Fibroblast of skin of right quadriceps (primary cell): Measurements from ENCODE around the gene AFG3L2.
"Not testable (repeated sequence)": the region's sequence is repeated elsewhere in the genome, so short reads cannot be mapped to it uniquely, and the experiment has no call there.

Experiments used
- DNase-seq: peaks from one replicate; pipeline ENCODE4 v3.0.0-alpha.2; 2013

The AFG3L2 gene

DNA sequence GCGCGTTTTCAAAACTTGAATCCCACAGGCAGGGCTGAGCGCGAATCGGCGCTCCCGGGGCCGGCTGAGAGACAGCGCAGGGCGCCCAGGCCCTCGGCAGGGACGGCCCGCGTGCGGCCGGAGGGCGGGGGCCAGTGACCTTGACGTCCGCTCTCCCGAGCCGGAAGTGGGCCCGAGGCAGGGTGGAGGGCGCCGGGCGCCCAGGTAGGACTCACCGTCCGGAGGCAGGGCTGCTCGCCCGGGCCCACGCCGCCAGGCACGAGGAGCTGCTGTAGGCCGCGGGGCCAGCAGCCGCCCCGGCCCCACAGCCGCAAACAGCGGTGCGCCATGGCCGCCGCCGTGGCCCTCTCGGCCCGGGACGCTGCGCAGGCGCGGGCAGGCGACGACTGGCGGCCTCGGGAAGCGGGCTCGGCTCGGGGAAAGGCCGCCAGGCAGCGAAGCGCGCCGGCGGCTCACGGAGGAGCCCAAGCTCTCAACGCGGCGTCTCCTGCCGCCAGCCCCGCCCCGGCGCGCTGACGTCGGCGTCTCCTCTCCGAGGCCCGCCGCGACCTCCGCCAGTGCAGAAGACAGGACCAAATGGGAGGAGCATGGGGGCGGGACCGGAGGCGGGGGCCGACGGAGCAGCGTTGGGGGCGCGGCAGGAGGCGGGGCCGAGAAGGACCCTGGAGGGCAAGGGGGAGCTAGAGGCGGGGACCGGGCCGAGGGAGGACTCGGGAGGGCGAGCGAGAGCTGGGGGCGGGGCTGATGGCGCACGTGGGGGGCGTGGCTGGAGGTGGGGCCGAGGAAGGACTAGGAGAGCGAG, at the start of gene AFG3L2:
Gene AFG3L2 (minus strand): TSS at position 474 of the 802 bp plus-strand sequence. CDS start 145 bp downstream, at position 329.
- peak; percentile 99 for DNase-seq

DNA sequence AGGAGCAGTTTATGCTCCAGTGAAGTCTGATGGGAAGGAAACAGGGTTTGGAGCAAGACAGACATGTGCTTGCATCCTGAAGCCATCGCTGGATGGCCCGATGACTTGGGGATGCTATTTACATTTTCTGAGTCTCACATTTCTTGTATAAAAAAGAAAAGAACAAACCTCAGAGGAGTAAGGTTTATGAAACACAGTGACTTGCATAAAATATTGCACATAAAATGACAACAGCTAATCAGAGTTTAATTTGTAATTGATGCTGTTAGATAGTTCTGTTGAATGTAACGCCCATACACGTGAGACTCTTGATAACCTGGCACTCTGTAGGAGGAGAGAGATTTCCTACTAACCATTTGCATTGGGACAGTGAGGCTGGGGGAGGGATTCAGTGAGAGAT, 47.2 kb upstream of the AFG3L2 start:
- no peak for DNase-seq

DNA sequence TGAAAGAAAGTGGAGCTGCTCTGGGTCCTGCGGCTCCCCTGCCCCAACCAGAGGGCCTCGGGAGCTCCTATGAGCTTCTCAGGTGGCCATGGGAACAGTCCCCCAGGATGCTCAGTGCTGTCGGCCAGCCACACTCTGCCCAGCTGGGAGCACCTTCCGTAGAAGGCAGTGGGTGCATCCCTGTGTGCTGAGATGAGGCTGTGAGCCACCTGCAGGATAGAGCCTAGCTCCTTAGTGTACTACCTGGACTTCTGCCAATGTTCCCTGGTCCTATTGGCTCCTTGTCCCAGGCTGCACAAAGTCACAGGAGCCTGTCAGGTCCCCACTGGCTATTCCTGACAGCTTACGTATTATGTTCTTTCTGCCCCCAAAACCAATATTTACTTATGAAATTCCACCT, 46.8 kb upstream of the AFG3L2 start:
- DNase-seq = no peak

DNA sequence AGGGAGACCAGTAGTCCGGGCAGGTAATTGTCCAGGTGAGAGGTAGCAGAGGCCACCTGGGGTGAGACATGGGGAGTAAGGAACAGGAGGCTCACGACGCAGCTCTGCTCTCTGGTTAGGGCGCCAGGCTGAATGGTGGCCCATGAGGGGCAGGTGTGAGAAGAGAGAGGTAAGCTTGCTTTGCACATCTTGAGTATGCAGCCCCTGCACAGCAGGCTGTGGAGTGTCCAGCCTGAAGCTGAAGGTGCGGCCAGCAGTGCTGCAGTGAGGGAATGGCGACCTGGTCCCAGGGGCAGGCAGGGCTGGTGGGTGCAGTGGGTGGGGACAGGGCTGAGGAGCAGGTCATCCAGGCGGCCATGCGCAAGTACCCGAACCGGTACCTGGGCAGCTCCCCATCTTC, 46.4 kb upstream of the AFG3L2 start:
- no peak for DNase-seq

DNA sequence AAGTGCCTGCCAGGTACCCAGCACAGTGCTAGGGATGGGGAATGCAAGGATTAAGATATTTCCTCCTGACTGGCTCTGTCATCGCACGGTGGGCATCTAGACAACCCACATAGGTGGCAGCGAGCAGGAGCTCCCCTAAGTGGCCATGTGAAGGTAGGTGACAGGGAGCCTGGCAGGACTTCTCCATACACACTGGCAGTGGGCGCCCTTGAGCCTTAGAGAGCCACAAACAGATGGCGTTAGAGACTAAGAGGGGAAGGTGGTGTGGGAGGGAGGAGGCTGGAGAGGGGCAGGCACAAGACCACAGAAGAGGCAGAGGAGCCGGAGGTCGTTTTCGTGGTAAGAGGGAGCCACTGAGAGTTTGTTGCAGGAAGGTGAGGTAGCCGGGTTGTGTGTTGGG, 45.9 kb upstream of the AFG3L2 start:
- DNase-seq = no peak

- no peak for DNase-seq
Observed at GRCh38 chr18:12421732-12422131, 44.7 kb upstream of the AFG3L2 start.

DNA sequence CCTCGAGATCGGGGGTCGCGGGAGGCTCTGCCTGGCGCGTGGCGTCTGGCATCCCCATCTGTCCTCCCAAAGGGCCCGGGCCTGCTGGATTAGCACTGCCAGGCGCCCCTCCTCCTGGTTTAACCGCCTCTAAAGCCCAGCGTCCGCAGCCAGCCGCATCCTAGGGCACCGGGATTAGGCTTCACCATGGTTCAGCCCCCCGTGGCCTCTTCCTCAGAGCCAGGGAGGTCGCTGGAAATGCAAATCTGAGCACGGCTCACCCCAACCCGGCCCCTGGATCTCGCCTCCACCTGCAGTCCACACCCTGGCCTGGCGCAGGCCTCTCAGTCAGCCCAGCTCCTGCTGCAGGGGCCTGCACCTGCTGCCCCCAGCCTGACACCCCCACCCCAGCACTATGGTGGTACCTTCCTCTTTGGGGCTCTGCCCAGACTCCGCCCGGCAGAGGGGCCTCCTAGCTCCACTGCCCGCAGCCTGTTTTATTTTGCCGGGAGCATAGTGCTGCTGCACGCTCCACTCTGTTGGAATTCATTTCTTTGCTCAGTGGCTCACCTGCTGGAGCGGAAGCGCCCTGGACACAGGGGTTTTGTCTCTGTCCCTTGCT, 43.9 kb upstream of the AFG3L2 start:
- no peak for DNase-seq

- DNase-seq = no peak
Observed at GRCh38 chr18:12417687-12418086, 40.7 kb upstream of the AFG3L2 start.

GRCh38 chr18:12416098-12416729, 39.2 kb upstream of the AFG3L2 start:
- no peak for DNase-seq

DNA sequence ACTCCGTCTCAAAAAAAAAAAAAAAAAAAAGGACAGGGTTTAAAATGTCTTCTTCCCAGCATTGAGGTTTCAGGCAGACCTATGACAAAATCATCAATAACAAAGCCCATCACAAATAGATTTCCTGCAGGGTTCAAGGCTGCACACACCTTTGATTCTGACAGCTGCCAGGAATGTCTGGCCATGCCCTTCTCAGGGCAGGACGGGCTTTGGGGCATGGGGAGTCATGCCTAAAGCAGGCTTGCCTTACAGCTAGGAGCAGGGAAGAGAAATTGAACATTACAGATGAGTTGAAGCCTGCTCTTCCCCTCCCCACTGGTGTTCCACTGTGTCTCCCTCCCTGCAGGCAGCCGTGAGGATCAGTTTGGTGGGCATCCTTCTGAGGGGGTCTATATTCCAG, 34.4 kb upstream of the AFG3L2 start:
- no peak for DNase-seq

DNA sequence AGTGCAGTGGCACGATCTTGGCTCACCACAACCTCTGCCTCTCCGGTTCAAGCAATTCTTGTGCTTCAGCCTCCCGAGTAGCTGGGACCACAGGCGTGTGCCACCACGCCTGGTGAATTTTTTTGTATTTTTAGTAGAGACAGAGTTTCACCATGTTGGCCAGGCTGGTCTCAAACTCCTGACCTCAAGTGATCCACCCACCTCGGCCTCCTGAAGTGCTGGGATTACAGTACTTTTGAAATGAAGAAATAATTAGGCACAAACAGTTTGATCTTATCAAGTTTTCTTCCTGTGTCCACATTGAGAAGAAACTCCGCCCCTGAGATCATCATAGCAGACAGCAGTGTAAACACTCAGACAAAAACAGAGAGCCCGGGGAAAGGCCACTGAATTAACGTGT, 33.7 kb upstream of the AFG3L2 start:
- not testable (repeated sequence) for DNase-seq

DNA sequence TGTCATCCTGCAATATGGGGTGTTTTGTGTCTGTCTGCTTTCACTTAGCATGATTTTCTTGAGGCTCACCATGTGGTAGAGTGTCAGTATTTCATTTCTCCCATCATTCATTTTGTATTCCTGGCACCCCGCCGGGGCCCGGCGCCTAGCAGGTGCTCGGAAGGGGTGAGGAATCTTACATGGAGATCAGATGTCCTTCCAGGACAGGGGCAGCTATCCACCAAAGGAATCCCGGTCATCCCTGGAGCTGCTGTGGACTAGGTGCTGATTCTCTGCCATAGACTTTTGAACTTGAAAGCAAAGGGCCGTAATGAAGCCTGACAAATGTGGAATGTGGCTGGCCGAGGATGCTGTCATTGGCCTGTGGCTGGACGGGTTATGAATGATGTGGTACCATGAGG, 33.1 kb upstream of the AFG3L2 start:
- DNase-seq = no peak

DNA sequence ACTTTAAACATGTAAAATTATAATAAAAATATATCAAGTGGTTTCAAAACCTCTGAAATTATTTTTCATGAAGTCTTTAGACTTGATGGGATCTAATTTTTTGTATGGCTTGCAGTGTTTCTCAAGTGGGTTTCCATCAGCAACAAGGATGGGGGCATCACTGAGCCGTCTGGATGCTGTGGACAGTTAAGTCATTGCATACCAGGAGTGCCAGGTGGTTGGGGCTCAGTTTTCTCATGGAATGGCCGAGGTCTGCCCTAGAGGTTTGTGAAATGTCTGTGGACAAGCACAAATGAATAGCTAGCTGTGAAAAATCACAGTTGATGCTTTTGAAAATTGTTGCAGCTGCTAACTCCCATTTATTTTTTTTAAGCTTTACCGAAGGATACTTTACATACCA, 32.4 kb upstream of the AFG3L2 start:
- peak; percentile 31 for DNase-seq

DNA sequence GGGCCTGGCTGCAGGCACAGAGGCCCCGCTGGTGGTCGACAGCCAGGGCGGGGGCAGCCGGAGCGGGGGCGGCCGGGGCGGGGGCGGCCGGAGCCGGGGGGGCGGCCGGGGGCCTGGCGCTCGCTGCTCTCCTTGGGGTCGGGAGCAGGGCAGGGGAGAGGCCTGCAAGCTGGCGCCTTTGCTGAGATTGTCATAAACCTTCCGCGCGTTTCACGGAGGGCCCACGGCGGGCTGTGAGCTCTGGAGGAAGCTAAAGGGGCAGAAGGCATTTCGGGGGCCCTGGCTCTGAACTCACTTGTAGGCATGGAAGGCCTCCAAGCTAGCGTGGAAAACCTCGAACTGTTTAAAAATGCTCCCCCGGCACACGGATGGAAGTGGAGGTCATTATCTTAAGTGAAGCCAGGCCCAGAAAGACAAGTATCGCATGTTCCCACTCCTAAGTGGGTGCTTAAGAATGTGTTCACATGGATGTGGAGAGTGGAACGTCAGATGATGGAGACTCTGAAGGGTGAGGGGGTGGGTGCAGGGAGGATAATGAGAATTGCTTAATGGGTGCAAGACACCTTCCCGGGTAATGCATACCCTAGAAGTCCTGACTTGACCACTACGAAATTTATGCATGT, 31.3 kb upstream of the AFG3L2 start:
- peak; percentile 21 for DNase-seq

GRCh38 chr18:12406371-12407111, 29.5 kb upstream of the AFG3L2 start:
- DNase-seq = no peak

- no peak for DNase-seq
Observed at GRCh38 chr18:12405066-12405465, 28.0 kb upstream of the AFG3L2 start.

DNA sequence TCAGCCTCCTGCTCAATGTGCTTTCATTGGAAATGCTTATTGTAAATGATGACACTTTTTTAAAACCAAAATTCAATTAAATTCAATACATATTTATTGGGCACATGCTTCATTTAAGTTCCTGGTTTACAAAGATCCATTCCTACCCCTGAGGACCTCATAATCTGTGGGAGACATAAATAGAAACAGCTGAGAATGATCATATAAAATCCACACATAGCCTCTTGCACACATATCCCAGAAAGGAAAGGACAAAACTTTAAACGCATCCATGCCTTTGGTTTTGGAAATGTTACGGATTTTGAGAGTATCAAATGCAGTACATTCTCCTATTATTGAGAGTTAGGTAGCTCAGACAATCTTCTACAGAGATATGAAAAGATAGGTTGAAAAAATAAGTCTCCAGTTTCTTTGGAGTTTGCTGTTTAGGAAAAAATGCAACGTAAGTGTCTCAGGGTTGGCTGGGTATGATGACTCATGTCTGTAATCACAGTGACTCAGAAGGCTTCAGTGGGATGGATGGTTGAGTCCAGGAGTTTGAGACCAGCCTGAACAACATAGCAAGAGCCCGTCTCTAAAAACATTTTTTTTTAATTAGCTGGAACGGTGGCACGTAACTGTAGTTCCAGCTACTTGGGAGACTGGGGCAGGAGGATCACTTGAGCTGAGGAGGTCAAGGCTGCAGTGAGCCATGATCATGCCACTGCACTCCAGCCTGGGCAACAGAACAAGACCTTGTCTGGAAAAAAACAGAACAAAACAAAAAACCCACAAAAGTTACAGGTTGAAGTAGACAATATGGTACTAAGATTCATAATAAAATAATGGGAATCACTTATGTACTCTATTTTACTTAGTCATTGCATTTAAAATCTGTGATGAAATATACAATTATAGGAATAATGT, 26.8 kb upstream of the AFG3L2 start:
- peak; percentile 93 for DNase-seq

- DNase-seq = no peak
Observed at GRCh38 chr18:12401881-12402280, 24.9 kb upstream of the AFG3L2 start.

- DNase-seq = no peak
Observed at GRCh38 chr18:12399231-12399630, 22.2 kb upstream of the AFG3L2 start.

DNA sequence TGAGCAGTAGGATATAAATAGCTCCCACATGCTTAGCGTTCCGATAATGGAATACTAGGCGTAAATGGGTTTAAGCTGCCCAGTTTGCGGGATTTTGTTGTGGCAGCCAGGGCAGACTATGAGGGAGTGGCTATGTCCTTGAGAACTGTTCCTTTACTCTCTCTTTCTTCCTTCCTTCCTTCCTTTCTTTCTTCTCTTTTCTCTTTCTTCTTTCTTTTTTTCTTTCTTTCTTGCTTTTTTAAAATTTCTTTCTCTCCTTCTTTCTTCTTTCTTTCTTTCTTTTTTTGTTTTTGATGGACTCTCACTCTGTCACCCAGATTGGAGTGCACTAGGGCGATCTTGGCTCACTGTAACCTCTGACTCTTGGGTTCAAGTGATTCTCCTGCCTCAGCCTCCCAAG, 21.6 kb upstream of the AFG3L2 start:
- DNase-seq = no peak

GRCh38 chr18:12397793-12398192, 20.8 kb upstream of the AFG3L2 start:
- no peak for DNase-seq

DNA sequence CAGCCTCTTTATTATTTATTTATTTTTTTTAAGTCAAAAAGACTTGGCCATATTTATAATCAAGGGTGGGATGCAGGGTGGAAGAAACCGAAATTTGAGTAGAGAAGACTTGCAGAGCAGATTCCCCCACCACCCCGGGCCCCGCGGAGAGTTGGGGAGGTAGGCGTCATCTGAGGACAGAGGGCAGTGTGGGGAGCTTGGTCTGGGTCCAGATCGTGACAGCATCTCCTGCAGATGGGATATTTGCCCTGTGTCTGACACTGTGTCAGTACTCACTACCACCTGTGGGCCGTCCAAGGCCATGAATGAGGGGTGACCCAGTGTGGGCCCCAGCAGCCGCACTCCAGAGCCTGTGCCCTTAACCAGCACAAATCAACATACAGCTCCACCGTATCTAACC, 20.2 kb upstream of the AFG3L2 start:
- no peak for DNase-seq
